ENCODE measurements around the gene PSMD11.
"Not testable (repeated sequence)": the region's sequence is repeated elsewhere in the genome, so short reads cannot be mapped to it uniquely, and the experiment has no call there.

PSMD11 gene

DNA sequence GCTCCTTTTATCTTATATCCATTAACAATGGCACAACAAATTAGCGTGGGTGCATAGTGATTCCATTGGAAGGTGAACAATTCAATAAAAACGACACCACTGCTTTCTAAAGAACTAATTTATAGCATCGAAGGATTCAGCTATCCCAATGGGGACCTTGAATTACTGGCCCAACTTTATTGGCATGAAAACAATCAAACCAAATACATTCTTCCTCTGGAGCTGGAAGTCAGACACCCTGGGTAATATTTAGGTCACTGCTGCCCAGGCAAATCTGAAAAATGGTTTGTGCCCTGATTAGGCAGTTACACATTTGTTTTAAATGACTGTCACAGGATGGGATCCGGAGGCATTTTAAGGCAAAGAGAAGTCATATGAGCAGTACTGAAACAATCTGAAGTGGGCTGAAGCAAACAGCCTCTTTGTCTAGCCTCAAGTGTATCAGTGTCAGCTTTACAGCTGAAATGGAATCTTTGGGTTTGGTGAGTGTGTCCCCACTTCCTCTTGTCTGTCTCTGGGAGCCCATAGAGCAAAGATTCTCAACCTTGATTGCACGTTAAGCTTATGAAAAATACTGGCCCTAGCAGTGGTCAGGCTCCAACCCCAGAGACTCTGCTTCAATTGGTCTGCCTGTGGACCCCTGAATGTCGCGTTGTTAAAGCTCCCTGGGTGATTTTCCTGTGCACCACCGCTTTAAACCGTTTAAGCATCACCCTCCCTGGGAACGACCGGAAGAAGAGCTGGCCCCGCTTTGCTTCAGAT, 72.8 kb downstream of the PSMD11 start:
- no peak for DNase-seq

DNA sequence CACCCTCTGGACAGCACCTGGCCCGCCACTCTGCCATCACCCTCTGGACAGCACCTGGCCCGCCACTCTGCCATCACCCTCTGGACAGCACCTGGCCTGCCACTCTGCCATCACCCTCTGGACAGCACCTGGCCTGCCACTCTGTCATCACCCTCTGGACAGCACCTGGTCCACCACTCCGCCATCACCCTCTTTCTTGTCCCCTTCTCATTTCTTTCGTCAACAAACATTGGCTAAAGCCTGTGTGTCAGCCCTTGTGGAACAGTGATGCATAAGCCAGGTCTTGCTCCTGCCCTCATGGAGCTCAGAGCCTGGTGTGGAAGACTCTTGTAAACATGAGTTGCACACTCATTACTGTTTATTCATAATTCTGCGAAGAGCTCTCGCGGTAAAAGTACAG, 73.7 kb downstream of the PSMD11 start:
- DNase-seq = no peak

DNA sequence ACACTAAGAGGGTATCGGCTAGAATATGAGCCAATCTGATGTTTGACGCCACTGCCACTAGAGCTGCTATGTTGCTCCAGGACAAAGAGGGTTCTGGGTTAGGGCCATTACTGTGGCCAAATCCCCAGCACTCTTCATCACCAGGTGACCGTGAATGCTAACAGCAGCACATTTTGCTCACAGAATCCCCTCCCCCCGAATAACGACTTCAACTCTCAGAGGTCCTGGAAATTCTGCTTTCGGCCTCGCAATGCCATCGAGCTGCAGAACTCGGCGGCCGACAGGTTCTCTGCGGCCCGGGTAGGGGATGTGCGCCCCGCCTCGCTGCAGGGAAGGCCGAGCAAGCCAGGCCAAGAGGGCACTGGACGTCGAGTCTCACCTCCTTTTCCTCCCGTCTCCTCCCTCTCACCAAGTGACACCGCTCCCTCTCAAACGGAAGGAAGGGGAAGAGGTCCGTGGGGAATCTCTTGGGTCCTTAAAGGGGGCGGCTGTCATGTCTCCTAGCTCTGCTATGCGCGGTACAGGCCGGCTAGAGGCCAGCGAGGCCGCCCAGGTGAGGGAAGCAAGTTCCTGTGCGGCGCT, 74.4 kb downstream of the PSMD11 start:
- no peak for DNase-seq

DNA sequence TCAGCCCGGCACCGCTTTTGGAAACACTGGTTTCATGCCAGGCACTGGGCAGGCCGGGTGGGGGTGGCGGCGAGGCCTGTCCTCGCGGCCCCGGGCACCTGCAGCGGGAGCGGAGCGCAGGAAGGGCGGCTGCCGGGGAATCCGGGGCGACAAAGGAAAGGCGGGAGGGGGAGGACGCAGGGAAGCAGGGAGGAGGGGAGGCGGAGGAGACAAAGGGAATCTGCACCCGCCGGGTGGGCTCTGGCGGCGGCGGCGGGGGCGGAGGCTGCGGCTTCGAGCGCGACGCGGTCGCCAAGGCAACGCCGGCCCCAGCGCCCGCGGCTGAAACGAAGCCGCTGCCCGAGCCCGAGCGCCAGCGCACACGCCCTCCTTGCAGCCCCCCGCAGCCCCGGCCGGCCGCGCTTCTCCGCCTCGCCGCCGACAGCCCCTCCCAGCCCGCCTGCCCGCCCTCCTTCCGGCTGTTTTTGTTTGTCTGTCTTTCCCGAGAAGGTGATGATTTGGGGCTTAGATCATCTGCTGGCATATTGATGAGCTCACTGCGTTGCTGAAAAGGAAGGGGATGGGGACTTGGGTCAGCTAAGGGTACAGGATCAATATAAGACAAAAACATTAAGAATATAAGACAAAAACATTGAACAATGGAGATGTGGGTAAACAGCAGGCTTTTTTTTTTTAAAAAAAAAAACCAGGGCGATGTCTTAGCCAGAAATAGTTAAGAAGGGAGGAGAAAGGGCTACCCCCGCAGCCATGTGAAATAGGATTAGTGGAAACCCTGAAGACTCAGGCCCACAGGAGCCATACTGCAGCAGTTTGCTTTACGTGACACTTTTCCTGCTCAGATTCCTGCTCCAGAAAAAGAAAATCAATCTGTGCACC, 75.2 kb downstream of the PSMD11 start:
- DNase-seq = peak; percentile 14

DNA sequence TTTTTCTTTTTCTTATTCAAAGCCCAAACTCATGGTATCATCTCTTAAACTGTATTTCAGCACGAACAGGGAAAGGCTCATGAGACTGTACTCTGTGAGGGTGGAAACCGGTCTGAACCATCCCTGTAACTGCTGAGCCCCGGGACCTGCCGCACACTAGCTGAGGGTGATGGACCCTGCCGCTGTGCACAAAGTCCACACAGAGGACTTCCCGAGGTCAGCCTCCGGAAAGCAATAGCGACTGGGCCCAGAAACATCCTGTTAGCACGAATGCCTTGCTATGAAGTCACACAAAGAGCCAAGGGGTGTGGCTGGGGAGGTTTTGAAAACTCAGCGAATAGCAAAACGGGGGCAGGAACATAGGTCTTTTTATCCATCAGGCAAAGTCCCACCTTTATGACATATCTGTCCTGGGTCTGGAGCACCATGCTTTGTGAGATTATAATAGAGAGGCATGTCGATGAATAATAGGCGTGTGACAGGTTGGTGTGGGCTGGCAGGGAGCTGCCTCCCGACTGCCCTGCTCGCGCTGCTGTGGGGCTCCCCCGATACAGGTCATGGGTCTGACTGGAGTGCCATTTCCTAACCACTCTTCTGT, 75.9 kb downstream of the PSMD11 start:
- DNase-seq = no peak

DNA sequence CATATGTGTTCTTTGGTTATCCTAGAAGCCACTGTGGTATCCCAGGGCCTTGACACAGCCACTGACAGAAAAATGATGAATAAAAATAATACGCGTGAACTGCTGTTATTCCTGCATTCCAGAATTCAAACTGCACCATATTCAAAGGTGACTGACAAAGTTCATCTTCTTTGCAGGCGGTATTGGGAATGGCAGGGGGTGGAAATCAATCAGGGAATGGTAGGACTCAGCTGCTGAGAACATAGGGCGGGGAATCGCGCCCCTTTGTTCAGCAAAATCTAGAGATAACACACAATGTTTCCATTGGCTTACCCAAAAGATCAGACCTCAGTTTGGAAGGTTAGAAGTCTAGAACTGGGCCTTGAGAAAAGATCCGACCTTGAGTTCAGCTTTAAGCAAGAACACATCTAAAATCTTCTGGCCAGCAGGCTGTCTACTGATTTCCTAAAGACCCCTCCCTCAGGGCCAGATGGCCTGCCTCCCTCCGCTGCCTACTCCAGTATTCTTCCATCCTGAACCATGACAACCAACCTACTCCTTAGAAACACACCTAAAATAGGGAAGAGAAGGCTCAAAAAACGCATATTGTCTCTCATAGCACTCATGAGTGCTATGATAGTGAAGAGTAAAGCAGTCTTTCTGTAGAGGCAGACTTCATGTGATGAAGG, 76.6 kb downstream of the PSMD11 start:
- no peak for DNase-seq

DNA sequence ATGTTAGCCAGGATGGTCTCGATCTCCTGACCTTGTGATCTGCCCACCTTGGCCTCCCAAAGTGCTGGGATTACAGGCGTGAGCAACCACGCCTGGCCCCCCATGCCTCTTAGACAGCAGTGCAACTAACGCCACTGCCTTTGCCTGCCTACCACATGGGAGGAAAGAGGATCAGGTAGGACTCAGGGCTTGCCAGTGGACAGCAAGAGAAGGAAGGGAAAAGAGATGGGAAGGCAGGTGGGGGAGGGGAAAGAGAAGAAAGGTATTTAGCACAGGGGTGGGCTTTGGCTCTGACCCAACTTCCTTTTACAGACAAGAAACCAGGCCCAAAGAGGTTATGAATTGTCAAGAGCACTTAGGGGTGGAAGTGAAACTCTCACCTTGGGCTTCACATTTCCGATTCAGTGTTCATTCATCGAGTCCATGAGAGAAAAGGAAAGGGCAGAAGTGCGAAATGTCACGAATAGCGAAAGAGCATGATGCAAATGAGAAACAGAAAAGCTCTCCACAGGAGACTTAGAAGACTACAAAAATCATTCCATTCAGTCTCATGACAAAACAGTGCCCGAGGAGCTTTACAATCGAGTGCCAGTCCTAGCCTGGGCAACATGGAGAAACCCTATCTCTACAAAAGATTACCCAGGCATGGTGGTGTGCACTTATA, 78.8 kb downstream of the PSMD11 start:
- DNase-seq = no peak

DNA sequence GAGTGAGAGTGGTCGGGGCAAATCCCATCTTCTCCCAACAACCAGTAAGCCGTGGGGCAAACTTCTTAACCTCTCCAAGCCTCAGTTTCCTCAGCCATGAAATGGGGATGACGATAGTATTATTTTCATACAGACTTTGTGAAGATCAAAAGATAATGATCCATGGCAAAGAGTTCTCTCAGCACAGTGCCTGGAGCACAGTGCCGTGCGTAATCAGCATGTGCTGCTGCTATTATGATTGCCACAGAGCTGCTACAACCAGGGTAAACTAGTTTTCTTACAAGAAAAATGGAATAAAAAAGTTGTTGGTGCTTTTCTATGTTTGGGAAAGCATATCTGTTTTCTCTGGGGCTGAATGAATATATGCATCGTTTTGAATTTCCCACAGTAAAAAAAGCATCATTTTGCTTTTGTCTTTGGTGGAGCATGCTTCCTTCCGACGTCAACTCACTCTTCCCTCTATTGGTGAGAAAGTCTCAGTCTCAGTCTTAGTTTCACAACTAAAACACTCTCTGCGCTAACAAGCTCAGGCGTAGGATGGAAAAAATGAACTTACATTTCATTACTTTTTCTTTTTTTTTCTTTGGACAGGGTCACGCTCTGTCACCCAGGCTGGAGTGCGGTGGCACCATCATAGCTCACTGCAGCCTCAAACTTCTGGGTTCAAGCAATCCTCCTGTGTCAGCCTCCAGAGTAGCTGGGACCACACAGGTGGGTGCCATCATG, 79.7 kb downstream of the PSMD11 start:
- DNase-seq = no peak

DNA sequence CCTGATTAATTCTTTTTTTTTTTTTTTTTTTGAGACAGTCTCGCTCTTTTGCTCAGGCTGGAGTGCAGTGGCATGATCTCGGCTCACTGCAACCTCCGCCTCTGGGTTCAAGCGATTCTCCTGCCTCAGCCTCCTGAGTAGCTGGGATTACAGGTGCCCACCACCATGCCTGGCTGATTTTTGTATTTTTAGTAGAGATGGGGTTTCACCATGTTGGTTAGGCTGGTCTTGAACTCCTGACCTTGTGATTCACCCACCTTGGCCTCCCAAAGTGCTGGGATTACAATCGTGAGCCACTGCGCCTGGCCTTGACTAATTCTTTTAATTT, 80.2 kb downstream of the PSMD11 start:
- DNase-seq = not testable (repeated sequence)

DNA sequence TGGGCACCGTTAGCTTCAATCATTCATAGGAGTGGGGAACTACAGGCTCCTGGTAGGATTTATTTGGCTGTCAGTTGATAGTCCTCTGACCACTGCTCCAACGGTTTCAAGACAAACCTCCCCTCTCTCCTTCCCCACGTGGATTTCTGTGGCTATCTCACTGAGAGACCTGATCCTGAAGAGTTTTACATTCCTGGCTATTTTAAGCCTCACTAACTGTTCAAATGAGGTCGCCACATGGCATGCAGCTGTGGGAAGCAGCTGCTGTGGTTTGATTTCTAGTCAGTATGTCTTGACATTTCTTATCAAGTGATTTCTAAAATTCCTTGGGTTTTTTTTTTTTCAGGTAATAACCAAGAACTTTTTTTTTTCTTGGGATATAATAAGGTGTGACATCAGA, 80.8 kb downstream of the PSMD11 start:
- no peak for DNase-seq

DNA sequence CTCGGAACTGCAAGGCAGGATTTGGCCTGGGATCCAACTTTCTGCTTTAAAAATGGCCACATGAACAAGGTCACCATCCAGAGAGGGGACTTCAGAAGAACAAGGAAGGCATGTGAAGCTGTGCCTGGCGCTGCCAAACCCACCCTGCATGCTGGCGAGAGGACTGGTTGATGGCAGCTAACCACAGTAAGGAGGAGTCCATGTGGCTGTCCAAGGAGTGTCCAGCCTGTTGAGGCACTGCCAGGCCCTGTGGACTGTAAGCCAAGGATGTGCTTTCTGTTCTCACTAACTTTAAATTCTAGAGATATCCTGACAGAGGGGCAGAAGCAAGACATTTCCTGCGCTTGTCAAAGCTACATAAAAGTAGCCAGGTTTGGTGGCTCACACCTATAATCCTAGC, 82.8 kb downstream of the PSMD11 start:
- no peak for DNase-seq

DNA sequence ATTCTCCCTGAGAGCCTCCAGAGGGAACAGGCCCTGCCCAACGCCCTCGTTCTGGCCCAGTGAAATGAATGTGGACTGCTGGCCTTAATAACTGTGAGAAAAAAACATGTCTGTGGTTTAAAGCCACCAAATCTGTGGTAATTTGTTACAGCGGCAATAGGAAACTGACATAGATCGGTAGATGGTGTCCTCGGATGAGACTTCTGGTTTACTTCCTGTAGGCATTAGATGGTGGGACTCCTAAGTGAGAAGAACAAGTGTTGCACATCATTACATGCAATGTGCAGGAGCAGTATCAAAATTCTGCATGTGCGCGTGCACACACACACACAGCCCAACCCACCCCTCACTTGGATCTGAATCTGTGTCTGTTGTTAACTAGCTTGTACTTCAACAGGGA, 84.5 kb downstream of the PSMD11 start:
- no peak for DNase-seq

DNA sequence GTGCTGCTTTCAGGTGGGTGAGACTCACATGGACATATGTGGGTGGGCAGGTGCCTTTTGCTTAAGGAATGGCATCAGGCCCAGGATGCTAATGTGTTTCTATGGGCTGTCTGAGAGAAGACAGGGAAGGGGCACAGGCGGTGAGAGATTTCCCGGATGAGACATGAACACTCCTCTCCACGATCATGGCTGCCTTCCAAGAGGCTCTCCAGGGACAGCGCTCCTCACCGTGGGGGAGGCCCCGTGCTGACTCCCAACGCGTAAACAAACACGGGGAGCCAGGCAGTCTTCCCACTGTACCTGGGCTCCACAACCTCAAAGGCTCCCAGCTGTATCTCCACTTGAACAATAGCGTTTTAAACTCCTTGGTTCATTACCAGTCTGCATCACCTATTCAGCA, 85.3 kb downstream of the PSMD11 start:
- no peak for DNase-seq
